HG02943 (cell line): ENCODE data around the gene C3orf33.

Experiments used
- ATAC-seq: cut with Tn5 transposase; IDR thresholded peaks from one replicate; pipeline ENCODE4 v1.9.1; 2021; ENCODE audit warnings: mild to moderate bottlenecking, low read depth, moderate library complexity; ENCODE audit not compliant: unreplicated experiment

The C3orf33 gene

DNA sequence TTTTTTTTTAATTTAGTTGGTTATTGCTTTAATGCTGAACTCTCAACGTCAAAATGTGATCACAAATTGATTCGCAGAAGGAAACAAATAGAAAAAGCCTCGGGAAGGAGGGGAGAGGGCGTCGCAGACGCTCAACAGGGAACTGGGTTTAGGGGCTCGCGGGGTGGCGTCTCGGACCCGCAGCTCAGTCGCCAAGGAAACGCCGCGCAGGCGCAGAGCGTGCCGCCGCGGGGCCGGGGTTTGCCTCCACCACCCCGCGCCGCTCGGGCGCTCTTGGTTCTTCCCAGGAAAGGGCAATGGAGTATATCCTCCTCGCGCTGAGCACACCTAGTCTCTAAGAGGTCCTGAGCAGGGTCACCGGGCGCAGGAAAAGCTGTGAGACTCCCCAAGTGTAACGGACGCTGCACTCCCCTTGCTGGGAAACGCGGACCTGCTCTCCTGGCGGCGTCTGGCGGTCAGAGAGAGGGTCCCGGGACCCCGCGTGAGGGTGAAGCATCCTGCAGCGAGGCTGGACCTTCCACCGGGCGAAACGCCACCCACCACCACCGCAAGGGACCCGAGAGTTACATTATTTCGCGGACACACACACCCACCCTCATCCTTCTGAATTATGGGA is 62.0 kb downstream of the C3orf33 start:
- ATAC-seq: peak; percentile 36

DNA sequence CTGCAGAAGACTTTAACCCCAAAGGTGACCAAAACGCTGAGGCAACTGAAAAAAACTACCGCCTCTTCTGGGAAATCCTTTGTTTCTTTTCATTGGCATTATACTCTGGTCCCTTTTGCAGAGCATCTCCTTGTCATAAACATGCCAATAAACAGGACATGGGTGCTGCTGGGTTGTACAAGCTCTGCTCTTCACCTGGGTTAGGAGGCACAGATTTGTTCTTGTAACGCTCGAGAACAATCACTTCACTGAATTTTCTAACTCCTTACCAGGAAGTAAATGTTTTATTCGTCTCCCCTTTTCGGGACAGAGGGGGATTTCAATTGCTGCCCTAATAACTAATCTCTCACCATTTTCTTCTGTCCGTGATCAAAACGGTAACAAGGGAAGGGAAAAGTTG is 62.5 kb downstream of the C3orf33 start:
- ATAC-seq: no peak

DNA sequence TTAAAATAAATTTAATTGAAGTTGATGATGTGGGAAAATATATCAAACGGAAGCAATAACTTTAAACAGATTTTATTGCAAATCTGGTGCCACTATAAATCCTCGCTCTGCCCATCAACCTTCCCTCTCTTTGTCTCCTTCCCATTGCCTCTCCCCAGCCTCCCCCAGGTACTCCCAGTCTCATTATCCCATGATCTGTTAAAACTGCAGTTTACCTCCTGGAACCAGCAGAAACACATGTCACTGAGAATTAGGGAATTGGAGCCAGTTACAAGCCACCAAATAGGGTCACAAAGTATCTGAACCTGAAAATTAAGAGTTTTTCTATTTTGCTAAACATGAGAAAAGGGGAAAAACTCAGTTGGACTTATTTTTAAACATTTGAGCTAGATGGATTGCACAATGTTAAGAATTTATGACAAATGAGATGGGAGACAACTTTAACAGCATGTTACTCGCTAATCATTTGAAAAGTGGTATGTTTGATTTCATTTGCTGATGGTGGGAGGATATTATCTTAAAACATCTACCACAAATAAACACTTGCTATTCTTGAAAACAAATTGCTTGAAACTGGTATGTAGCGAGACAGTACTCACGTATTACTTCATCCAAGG is 63.6 kb downstream of the C3orf33 start:
- ATAC-seq: no peak

DNA sequence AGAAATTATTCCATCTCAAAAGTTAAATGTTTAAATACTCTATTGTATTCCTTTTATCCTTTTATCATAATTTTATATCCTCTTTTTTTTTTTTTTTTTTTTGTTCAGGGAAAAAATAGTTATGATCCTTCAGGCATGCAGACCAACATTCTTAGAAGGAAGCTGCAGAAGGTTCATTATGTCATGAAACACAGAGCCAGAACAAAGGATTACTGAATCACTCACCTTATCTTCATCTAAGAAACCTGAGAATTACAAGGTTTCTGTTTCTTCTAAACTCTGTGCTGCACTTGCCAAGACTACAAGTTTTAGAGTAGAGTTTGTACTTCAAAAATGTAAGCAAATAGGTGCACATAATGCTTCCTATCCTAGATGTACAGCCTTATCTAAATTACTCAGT is 64.5 kb downstream of the C3orf33 start:
- ATAC-seq: no peak

DNA sequence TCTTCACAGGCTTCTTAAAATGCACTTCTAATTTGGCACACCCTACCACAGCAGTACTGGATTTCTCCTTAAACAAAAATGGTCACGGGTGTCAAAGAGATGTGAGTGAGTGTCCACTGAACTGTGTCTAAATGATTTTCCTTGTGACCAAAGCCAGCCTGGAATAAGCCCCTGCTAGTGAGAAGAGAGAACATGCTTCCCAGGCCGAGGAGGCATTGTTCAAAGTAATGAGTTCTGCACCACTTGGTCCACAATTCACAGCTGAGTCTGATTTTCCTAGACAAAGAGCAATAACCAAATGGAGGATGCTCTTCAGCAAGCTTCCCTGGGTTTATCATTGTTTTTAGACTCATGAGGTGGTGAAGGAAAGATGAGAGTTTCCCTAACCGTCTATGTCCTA is 65.0 kb downstream of the C3orf33 start:
- no peak for ATAC-seq

DNA sequence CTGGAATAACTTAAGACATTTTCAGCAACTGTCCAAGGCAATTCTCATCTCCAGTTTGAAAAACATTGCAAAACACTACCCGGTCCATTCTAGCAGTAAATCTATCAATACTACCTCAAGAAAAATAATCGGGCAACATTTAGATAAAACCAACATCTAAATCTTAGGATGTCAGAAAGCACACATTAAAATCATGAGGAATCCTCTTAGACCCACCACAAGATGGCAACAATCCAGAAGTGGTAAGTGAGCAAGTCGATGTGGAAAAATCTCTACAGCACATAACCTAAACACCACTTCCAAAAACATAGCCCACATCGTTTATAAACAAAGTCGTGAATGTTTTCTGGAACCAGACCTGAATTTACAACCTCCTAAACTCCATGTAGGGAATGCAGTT is 66.9 kb downstream of the C3orf33 start:
- no peak for ATAC-seq

DNA sequence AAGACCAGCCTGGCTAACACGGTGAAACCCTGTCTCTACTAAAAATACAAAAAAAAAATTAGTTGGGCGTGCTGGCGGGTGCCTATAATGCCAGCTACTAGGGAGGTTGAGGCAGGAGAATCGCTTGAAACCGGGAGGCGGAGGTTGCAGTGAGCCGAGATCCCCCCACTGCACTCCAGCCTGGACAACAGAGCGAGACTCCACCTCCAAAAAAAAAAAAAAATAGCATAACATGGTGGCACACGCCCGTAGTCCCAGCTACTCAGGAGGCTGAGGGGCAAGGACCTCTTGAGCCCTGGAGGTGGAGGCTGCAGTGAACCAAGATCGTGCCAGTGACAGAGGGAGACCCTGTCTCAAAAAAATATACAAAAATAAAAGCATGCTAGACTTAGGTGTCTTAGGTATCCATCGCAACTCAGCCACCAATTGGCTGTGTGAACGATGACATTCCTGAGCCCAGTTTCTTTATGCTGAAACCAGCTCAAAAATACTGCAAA is 67.5 kb downstream of the C3orf33 start:
- ATAC-seq: no peak

DNA sequence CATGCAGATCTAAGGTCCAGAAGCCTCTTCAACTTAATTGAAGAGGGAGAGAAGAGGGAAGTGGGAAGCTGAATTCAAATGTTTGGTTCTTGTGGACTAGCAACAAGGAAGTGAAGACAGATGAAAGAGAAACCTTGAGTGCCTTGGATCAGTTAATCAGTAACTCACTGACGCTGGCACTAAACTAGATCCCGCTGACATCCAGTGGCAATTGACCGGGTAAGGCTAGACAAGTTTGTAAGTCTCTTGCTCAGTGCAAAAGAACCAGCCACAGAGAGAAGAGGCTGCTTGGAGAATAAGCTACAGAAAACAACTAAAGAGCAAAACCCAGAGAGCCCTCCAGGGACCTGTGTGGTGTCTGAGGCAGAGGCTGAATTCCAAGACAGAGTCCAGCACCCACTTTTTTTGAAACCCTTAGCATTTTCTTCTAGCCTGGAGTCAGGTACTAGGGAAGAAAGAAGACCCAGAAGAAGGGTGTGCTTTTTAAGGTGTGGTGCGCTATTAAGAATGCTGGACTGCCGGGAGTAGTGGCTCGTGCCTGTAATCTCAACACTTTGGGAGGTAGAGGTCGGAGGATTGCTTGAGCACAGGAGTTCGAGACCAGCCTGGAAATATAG is 68.1 kb downstream of the C3orf33 start:
- ATAC-seq: peak; percentile 97

DNA sequence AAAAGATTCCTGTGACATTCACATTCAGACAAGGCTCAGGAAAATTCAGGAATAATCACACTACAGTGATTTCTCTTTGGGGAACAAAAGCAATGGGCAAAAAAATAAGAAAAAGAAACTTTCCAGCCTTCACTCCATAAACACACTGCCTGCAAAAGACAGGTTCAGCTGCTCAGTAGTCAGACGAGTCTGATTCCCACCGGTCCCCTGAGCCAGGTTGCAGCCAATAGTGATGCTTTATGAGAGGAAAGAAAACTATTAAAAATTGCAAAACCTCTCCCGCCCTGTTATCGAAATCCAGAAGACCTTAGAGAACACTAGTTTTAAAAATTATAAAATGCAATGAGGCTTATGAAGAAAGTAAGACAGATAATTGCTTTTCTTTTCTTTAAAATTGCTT is 69.7 kb downstream of the C3orf33 start:
- ATAC-seq: no peak

DNA sequence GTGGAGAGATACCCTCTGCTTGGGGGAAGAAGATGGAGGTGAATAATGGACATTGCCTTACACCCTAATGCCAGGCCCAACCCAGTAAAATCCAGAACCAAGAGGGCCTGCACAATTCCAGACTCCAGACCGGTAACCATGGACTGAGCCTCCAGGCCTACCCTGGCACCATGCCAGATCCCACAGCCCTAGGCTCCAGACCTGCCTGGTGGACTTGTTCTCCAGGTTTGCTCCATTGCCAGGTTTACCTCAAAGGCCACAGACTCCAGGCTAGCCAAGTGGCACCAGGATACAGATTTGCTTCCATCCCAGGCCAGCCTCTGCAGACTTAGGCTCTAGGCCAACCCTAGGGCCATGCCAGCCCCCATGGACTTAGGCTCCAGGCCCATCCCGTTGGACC is 75.2 kb downstream of the C3orf33 start:
- ATAC-seq: no peak

DNA sequence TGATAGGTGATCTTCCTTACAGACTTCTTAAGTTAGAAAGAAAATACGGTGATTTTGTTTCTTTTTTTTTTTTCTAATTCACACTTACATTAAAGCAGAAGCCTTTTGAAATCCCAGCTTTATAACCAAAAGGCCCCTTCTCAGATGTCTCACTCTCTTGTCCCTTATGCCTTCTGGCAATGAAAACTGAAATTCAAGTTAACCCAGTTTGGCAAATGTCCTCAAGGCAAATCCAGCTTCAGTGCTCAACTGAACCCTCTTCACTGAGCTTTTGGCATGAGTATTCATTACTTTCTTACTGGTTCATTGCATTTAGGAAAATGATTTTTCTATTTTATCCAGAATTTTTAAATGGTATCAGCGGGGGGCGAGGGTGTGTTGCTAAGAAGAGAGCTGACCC is 78.2 kb downstream of the C3orf33 start:
- ATAC-seq: no peak

DNA sequence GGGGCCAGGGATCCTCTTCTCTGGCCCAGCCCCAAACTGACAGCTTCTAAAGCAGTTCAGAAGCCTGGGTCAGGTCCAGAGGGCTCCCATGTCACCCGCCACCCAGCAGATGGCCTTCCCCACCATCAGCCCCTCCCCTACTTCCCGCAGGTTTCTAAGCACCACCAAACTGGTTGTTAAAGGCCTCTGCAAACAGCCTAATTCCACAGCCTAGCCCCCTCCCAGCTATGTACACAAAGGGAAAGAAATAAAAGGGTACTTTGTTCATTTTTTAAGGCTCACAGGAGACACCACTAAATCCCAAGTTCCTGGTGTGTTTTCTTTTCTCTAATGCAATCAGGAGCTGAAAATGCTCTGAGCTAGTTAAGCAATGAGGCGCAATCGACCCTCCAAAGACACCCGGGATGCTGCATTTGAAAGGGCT is 91.8 kb downstream of the C3orf33 start:
- ATAC-seq: no peak
